HepG2 (cell line): ENCODE measurements around the gene ZBTB46. TPM values are rescaled to one million over a fixed set of nuclear protein-coding genes. Genes with fewer than 3 reads are reported as not detected.

ENCODE experiments used
- AGO2 ChIP-seq: fragments of 200-400 bp; formaldehyde crosslinking; optimal IDR thresholded peaks from 2 replicates; pipeline ENCODE3; 2017; ENCODE audit warnings: mild to moderate bottlenecking, low read depth, low read length, moderate library complexity
- ARHGAP35 ChIP-seq: sonication (generic); formaldehyde crosslinking; IDR thresholded peaks from 2 replicates; pipeline ENCODE4 v1.9.0; 2022; ENCODE audit warnings: mild to moderate bottlenecking, inconsistent platforms, moderate library complexity, missing genetic modification reagents, borderline replicate concordance
- BCL6 ChIP-seq: IDR thresholded peaks from 2 replicates; pipeline ENCODE4 v1.6.1; 2016; ENCODE audit warnings: missing genetic modification reagents, missing compliant biosample characterization
- CAMTA2 ChIP-seq: sonication (generic); formaldehyde crosslinking; IDR thresholded peaks from 2 replicates; pipeline ENCODE4 v1.4.0; 2020; ENCODE audit warnings: mild to moderate bottlenecking, missing genetic modification reagents, borderline replicate concordance
- ETS1 ChIP-seq: sonication (generic); formaldehyde crosslinking; IDR thresholded peaks from 2 replicates; pipeline ENCODE4 v1.4.0; 2020; ENCODE audit warnings: missing genetic modification reagents
- FOXP4 ChIP-seq: sonication (generic); formaldehyde crosslinking; IDR thresholded peaks from 2 replicates; pipeline ENCODE4 v1.4.0; 2020; ENCODE audit warnings: missing genetic modification reagents
- GZF1 ChIP-seq: sonication (generic); formaldehyde crosslinking; IDR thresholded peaks from 2 replicates; pipeline ENCODE4 v1.5.1; 2020; ENCODE audit warnings: mild to moderate bottlenecking, missing genetic modification reagents
- MAFF ChIP-seq: IDR thresholded peaks from 2 replicates; pipeline ENCODE4 v1.6.1; 2011; ENCODE audit warnings: low read depth, low read length, improper control_type of control experiment
- MED8 ChIP-seq: sonication (generic); formaldehyde crosslinking; IDR thresholded peaks from 2 replicates; pipeline ENCODE4 v1.8.1; 2023; ENCODE audit warnings: mild to moderate bottlenecking, missing genetic modification reagents; ENCODE audit not compliant: insufficient replicate concordance
- PHF21A ChIP-seq: sonication (generic); formaldehyde crosslinking; IDR thresholded peaks from 2 replicates; pipeline ENCODE4 v1.5.0; 2020; ENCODE audit warnings: mild to moderate bottlenecking, missing genetic modification reagents
- POLR2AphosphoS5 ChIP-seq: IDR thresholded peaks from 2 replicates; pipeline ENCODE4 v1.6.1; 2012; ENCODE audit warnings: low read depth, low read length
- RBFOX2 ChIP-seq: fragments of 200-400 bp; formaldehyde crosslinking; IDR thresholded peaks from 2 replicates; pipeline ENCODE4 v1.6.1; 2017; ENCODE audit warnings: low read depth, mild to moderate bottlenecking, low read length
- RFX1 ChIP-seq: fragments of 450-650 bp; IDR thresholded peaks from 2 replicates; pipeline ENCODE4 v1.6.1; 2017
- SOX6 ChIP-seq, 2 experiments: fragments of 450-650 bp in 1 of 2; sonication (generic) in 1 of 2; formaldehyde crosslinking in 1 of 2; IDR thresholded peaks; 2 replicates each; pipeline versions ENCODE4 v1.4.0 to v1.6.1; 2017 to 2020; ENCODE audit warnings: antibody characterized with exemption in 1 of 2, mild to moderate bottlenecking in 1 of 2, missing genetic modification reagents in 1 of 2
- SRSF4 ChIP-seq: fragments of 200-400 bp; formaldehyde crosslinking; IDR thresholded peaks from one replicate; pipeline ENCODE4 v1.6.1; 2018; ENCODE audit warnings: mild to moderate bottlenecking, low read depth, low read length, moderate library complexity; ENCODE audit not compliant: poor library complexity, severe bottlenecking
- TOE1 ChIP-seq: sonication (generic); formaldehyde crosslinking; IDR thresholded peaks from 2 replicates; pipeline ENCODE4 v1.4.0; 2020; ENCODE audit warnings: mild to moderate bottlenecking, missing genetic modification reagents
- ZNF143 ChIP-seq: sonication (generic); formaldehyde crosslinking; IDR thresholded peaks from 2 replicates; pipeline ENCODE4 v1.4.0; 2020; ENCODE audit warnings: missing genetic modification reagents
- ZNF225 ChIP-seq: sonication (generic); formaldehyde crosslinking; IDR thresholded peaks from 2 replicates; pipeline ENCODE4 v1.4.0; 2020; ENCODE audit warnings: mild to moderate bottlenecking, missing genetic modification reagents
- ZNF530 ChIP-seq: sonication (generic); formaldehyde crosslinking; IDR thresholded peaks from 2 replicates; pipeline ENCODE4 v1.5.0; 2020; ENCODE audit warnings: low read depth, mild to moderate bottlenecking, missing genetic modification reagents
- ZNF570 ChIP-seq: sonication (generic); formaldehyde crosslinking; IDR thresholded peaks from 2 replicates; pipeline ENCODE4 v1.4.0; 2020; ENCODE audit warnings: mild to moderate bottlenecking, missing genetic modification reagents, borderline replicate concordance
- ZNF615 ChIP-seq: sonication (generic); formaldehyde crosslinking; IDR thresholded peaks from 2 replicates; pipeline ENCODE4 v1.5.0; 2020; ENCODE audit warnings: mild to moderate bottlenecking, missing genetic modification reagents, borderline replicate concordance
- ZNF713 ChIP-seq: sonication (generic); formaldehyde crosslinking; IDR thresholded peaks from 2 replicates; pipeline ENCODE4 v1.4.0; 2020; ENCODE audit warnings: mild to moderate bottlenecking, missing genetic modification reagents
- ZNF850 ChIP-seq: sonication (generic); formaldehyde crosslinking; conservative IDR thresholded peaks from 2 replicates; pipeline ENCODE4 v1.9.0; 2021; ENCODE audit warnings: mild to moderate bottlenecking, missing genetic modification reagents
- ZSCAN9 ChIP-seq: IDR thresholded peaks from 2 replicates; pipeline ENCODE4 v1.6.1; 2016; ENCODE audit warnings: borderline replicate concordance
- polyA plus RNA-seq, 8 experiments: library from polyadenylated mRNA; depleted of rRNA in 3 of 8; stranded (reverse) in 7 of 8; unstranded in 1 of 8; fragments of >200 nt; fragmentation: Illumina TruSeq in 4 of 8; extraction: Trizol in 4 of 8; gene quantifications; 2 replicates each; pipeline versions ENCODE4 v1.2.1 to v1.2.3, GENCODE V29; 2011 to 2016; ENCODE audit warnings: low read depth in 4 of 8, missing spikeins in 1 of 8, mixed read lengths in 1 of 8; ENCODE audit not compliant: insufficient read depth in 1 of 8
- total RNA-seq, 5 experiments: library from RNA; depleted of rRNA; stranded (reverse); fragments of >200 nt; fragmentation: Illumina TruSeq; extraction: Trizol; gene quantifications; 2 replicates each; pipeline ENCODE4 v1.2.3, GENCODE V29; 2016; ENCODE audit warnings: low read depth in 1 of 5
- TF ChIP-seq, protein P1 (sequence below): sonication (generic); formaldehyde crosslinking; IDR thresholded peaks from 2 replicates; pipeline ENCODE4 v1.4.0; 2020; ENCODE audit warnings: missing genetic modification reagents

Gene ZBTB46
- total and polyA plus RNA-seq, 2 of the 13 experiments (the other 11 are each of a cell fraction or from before 2014, with no cell fraction given): 1.6 to 13.5 TPM

DNA sequence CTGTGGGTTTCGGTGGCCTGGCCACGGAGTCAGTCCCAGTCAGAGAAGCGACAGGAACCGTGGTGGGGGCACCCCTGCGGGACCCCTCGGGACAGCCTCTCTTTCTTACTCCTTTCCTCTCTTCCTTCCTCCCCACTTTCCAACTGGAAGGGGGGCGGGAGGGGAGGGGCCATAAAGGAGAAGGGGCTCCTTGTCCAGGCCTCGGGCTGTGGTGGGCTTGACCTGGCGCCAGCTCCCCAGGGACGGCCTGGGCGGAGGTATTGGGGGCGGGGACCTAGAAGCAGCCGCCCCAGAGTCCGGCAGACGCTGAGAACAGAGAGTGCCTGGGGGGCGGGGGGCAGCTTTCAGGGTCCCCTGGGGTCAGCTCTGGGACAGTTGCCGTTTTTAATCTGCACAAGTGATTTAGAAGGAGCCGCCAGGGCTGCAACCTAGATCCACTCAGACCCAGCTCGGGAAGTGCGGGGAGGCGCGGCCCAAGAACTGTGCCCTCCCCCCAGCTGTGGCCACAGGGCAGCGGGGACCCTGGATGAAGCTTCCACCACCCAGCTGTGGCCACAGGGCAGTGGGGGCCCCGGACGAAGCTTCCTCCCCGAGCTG, 23.8 kb upstream of the ZBTB46 start (continued):
- TF ChIP-seq, protein P1, sequence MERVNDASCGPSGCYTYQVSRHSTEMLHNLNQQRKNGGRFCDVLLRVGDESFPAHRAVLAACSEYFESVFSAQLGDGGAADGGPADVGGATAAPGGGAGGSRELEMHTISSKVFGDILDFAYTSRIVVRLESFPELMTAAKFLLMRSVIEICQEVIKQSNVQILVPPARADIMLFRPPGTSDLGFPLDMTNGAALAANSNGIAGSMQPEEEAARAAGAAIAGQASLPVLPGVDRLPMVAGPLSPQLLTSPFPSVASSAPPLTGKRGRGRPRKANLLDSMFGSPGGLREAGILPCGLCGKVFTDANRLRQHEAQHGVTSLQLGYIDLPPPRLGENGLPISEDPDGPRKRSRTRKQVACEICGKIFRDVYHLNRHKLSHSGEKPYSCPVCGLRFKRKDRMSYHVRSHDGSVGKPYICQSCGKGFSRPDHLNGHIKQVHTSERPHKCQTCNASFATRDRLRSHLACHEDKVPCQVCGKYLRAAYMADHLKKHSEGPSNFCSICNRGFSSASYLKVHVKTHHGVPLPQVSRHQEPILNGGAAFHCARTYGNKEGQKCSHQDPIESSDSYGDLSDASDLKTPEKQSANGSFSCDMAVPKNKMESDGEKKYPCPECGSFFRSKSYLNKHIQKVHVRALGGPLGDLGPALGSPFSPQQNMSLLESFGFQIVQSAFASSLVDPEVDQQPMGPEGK (CRISPR knock-in tag): peak; percentile 79
- TF ChIP-seq SOX6 (IDR thresholded peaks at IDR 0.05) (no peak), SOX6 (CRISPR knock-in tag; IDR thresholded peaks at IDR 0.05) (no peak; the same call in none of the 2 replicates), ZNF570 (CRISPR knock-in tag) (no peak), MED8 (peak; percentile 23), SRSF4 (no peak), RBFOX2 (no peak; the same call in 1 of the 2 replicates), ZNF530 (CRISPR knock-in tag) (no peak), ARHGAP35 (no peak), CAMTA2 (CRISPR knock-in tag) (no peak), ZNF225 (no peak), RFX1 (no peak), ETS1 (CRISPR knock-in tag) (no peak), ZNF615 (CRISPR knock-in tag) (no peak), POLR2AphosphoS5 (no peak), FOXP4 (CRISPR knock-in tag) (no peak), GZF1 (CRISPR knock-in tag) (peak; percentile 83; the same call in 1 of the 2 replicates), ZNF713 (CRISPR knock-in tag) (no peak), MAFF (no peak), TOE1 (CRISPR knock-in tag) (no peak), ZSCAN9 (CRISPR knock-in tag) (no peak), PHF21A (peak; percentile 44; the same call in 1 of the 2 replicates), ZNF143 (CRISPR knock-in tag) (no peak; the same call in 1 of the 2 replicates), ZNF850 (CRISPR knock-in tag) (no peak), BCL6 (CRISPR knock-in tag) (no peak), AGO2 (no peak)
